NCI-H82 treated with DMSO at 0.1 percent for 48 hours (cell line): ENCODE data around the gene LINC01488.

Experiments used
- DNase-seq: peaks from one replicate; lab custom pipeline; 2025; ENCODE audit not compliant: unreplicated experiment; lab: John Stamatoyannopoulos, UW

Gene LINC01488

GRCh38 chr11:69476509-69476961, 4.9 kb upstream of the LINC01488 start:
- DNase-seq: no peak

GRCh38 chr11:69477086-69477485, 4.4 kb upstream of the LINC01488 start:
- DNase-seq: no peak

GRCh38 chr11:69479591-69480271, 1.7 kb upstream of the LINC01488 start:
- no peak for DNase-seq

- DNase-seq: no peak
These were observed 693 bp upstream of the LINC01488 start for GRCh38 chr11:69480547-69481392.

GRCh38 chr11:69482322-69482721, 859 bp downstream of the LINC01488 start:
- no peak for DNase-seq

GRCh38 chr11:69483170-69483569, 1.7 kb downstream of the LINC01488 start:
- DNase-seq: no peak

- DNase-seq: no peak
These were observed 2.4 kb downstream of the LINC01488 start for GRCh38 chr11:69483691-69484426.

GRCh38 chr11:69484427-69485259, 3.2 kb downstream of the LINC01488 start:
- DNase-seq: no peak

GRCh38 chr11:69485337-69486041, 4.0 kb downstream of the LINC01488 start:
- no peak for DNase-seq

- DNase-seq: no peak
These were observed 4.8 kb downstream of the LINC01488 start for GRCh38 chr11:69486056-69486772.

GRCh38 chr11:69486773-69487291, 5.4 kb downstream of the LINC01488 start:
- DNase-seq: no peak

GRCh38 chr11:69487391-69487790, 5.9 kb downstream of the LINC01488 start:
- no peak for DNase-seq

- DNase-seq: no peak
These were observed 6.5 kb downstream of the LINC01488 start for GRCh38 chr11:69487849-69488542.

GRCh38 chr11:69488543-69488940, 7.1 kb downstream of the LINC01488 start:
- no peak for DNase-seq

GRCh38 chr11:69489031-69489745, 7.7 kb downstream of the LINC01488 start:
- DNase-seq: no peak

- no peak for DNase-seq
These were observed 8.4 kb downstream of the LINC01488 start for GRCh38 chr11:69489746-69490365.

GRCh38 chr11:69490516-69490915, 9.1 kb downstream of the LINC01488 start:
- DNase-seq: no peak
